ENCODE data around the gene AAK1. TPM values are rescaled to one million over a fixed set of nuclear protein-coding genes. Genes with fewer than 3 reads are reported as not detected.
"Not testable (repeated sequence)": the region's sequence is repeated elsewhere in the genome, so short reads cannot be mapped to it uniquely, and the experiment has no call there.

Gene AAK1
- total and polyA plus RNA-seq, 4 donors, result 6.9 to 95.6 (median 51.0) TPM

DNA sequence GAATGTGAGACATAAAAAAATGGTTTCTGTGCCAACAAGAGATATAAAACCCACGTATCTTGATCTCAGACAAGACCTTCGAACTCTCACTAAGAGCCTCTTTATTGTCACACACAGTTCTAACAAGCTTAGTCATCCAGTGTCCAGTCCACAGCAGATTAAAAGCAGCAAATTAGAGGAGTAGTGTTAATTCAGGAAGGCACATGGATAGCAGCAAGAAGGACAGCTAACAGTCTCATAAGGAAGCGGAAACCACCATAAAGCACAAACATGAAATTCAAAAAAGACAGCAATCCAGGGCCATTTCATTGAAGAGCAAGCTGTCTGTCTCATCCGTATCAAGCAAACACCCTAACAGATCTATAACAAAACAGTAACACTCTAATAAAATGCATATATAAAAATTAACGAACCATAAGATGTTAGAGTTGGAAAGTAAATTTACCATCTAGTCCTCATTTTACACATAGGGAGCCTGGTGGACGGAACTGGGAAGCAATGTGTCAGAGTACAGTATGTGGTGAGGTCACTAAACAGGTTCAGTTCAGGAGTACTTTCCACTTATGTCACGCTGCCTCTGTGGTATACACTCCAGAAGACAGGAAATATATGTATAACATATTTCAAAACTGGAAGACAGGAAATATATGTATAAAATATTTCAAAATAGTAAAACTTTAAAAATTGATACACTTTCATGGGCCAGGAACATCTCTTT is 18.3 kb downstream of the AAK1 start:
- no peak overlapping the region for H3K27ac ChIP-seq (ENCODE audit: low read depth in 1 of 2, low read length in 2 of 2)
- DNase-seq, result no peak
- no peaks in the 10 kb centered on the region for H3K4me1 ChIP-seq (ENCODE audit: control insufficient read depth in 1 of 2, insufficient read depth in 2 of 2, low read length in 2 of 2)
- H3K27me3 ChIP-seq (ENCODE audit: control insufficient read depth in 1 of 2, insufficient read depth in 2 of 2, low read length in 1 of 2), result no peaks in the 10 kb centered on the region
- no peak for ATAC-seq (ENCODE audit: low FRiP score)
- intact Hi-C loops (cut with DNase I), result no loop called here
- H3K9me3 ChIP-seq (ENCODE audit: control insufficient read depth, low read length), result no peaks in the 10 kb centered on the region
- 87 to 93% methylated on average over 7 of the region's 7 CpGs for WGBS, 2 donors
- H3K36me3 ChIP-seq (ENCODE audit: control insufficient read depth in 1 of 2, insufficient read depth in 2 of 2, low read length in 1 of 2), result no peaks in the 10 kb centered on the region
- no peak overlapping the region for H3K4me3 ChIP-seq (ENCODE audit: low read length in 2 of 2)

DNA sequence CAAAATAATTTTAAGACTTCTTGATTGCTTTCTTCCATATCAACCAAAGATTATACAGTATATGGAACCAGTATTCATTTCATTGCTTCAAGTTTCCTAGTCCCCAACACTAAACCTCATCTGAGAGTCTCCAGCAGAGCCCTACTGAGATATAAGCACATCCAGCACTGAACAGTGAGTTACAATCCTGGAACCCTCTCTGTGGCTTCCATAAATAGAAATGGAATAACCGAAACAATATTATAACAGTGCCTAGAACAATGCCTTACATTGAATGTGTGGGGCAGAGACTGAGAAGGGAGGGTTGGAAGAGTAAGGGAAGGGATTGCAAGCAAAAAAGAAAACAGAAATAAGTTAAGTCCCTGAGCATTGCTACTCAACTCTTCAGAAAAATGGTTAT is 18.9 kb downstream of the AAK1 start:
- DNase-seq (no peak), ATAC-seq (ENCODE audit: low FRiP score) (no peak)
- Histone ChIP-seq H3K9me3 (ENCODE audit: control insufficient read depth, low read length) (no peaks in the 10 kb centered on the region), H3K36me3 (ENCODE audit: control insufficient read depth in 1 of 2, insufficient read depth in 2 of 2, low read length in 1 of 2) (no peaks in the 10 kb centered on the region), H3K4me1 (ENCODE audit: control insufficient read depth in 1 of 2, insufficient read depth in 2 of 2, low read length in 2 of 2) (peaks cover 0 to 2% of the 10 kb centered on the region in 2 donors), H3K4me3 (ENCODE audit: low read length in 2 of 2) (no peak overlapping the region), H3K27ac (ENCODE audit: low read depth in 1 of 2, low read length in 2 of 2) (no peak overlapping the region), H3K27me3 (ENCODE audit: control insufficient read depth in 1 of 2, insufficient read depth in 2 of 2, low read length in 1 of 2) (no peaks in the 10 kb centered on the region)
- intact Hi-C loops (cut with DNase I), result no loop called here
- WGBS, 2 donors, result 42 to 57% methylated on average over 1 of the region's 1 CpG

DNA sequence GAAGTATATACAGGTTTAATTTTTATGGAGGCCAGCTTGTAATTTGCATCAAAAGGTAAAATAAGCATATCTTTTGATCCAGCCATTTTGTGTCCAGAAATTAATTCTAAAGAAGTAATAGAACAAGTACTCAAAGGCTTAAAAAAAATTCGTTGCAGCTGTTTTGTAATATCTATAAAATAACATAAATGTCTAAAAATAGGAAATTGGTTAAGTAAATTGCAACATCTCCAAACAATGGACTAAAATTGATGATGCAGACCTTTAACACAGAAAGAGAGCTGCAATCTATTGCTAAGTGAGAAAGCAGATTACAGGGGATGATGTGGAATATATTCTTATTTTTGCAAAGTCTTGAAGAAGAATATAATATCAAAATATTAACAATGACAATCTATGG is 19.4 kb downstream of the AAK1 start:
- H3K36me3 ChIP-seq (ENCODE audit: control insufficient read depth in 1 of 2, insufficient read depth in 2 of 2, low read length in 1 of 2), result no peaks in the 10 kb centered on the region

DNA sequence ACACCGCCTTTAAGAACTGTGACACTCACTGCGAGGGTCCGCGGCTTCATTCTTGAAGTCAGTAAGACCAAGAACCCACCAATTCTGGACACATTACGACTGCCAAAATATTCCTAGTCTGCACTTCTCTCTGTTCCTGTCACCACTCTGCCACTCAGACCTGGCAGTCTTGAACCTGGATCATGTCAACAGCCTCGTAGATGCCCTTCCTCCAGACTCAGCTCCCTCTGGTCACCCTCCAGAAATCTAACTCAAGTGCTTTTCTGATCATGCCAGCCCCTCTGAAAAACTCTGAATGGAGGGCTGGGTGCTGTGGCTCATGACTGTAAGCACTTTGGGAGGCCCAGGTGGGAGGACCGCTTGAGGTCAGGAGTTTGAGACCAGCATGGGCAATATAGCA is 20.3 kb downstream of the AAK1 start:
- no peak overlapping the region for H3K4me3 ChIP-seq (ENCODE audit: low read length in 2 of 2)
- H3K27ac ChIP-seq (ENCODE audit: low read depth in 1 of 2, low read length in 2 of 2), result no peak overlapping the region
- DNase-seq, result no peak
- intact Hi-C loops (cut with DNase I), result no loop called here
- no peaks in the 10 kb centered on the region for H3K9me3 ChIP-seq (ENCODE audit: control insufficient read depth, low read length)
- no peak for ATAC-seq (ENCODE audit: low FRiP score)
- 68 to 70% methylated on average over 7 of the region's 7 CpGs for WGBS, 2 donors
- no peaks in the 10 kb centered on the region for H3K36me3 ChIP-seq (ENCODE audit: control insufficient read depth in 1 of 2, insufficient read depth in 2 of 2, low read length in 1 of 2)
- no peaks in the 10 kb centered on the region for H3K27me3 ChIP-seq (ENCODE audit: control insufficient read depth in 1 of 2, insufficient read depth in 2 of 2, low read length in 1 of 2)
- H3K4me1 ChIP-seq (ENCODE audit: control insufficient read depth in 1 of 2, insufficient read depth in 2 of 2, low read length in 2 of 2), result peaks cover 2 to 3% of the 10 kb centered on the region in 2 donors

More for the DNA sequence above, 19.4 kb downstream of the AAK1 start:
- intact Hi-C loops (cut with DNase I), result no loop called here
- Histone ChIP-seq H3K27ac (ENCODE audit: low read depth in 1 of 2, low read length in 2 of 2) (no peak overlapping the region), H3K4me1 (ENCODE audit: control insufficient read depth in 1 of 2, insufficient read depth in 2 of 2, low read length in 2 of 2) (peaks cover 0 to 2% of the 10 kb centered on the region in 2 donors), H3K4me3 (ENCODE audit: low read length in 2 of 2) (no peak overlapping the region), H3K9me3 (ENCODE audit: control insufficient read depth, low read length) (no peaks in the 10 kb centered on the region), H3K27me3 (ENCODE audit: control insufficient read depth in 1 of 2, insufficient read depth in 2 of 2, low read length in 1 of 2) (no peaks in the 10 kb centered on the region)
- 41 to 45% methylated on average over 1 of the region's 1 CpG for WGBS, 2 donors
- ATAC-seq (ENCODE audit: low FRiP score) (no peak), DNase-seq (no peak)

DNA sequence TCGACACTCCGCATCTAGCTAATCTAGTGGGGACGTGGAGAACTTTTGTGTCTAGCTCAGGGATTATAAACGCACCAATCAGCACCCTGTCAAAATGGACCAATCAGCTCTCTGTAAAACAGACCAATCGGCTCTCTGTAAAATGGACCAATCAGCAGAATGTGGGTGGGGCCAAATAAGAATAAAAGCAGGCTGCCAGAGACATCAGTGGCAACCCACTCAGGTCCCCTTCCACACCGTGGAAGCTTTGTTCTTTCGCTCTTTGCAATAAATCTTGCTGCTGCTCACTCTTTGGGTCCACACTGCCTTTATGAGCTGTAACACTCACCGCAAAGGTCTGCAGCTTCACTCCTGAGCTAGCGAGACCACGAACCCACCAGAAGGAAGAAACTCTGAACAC is 20.7 kb downstream of the AAK1 start:
- DNase-seq; H3K4me1 ChIP-seq (ENCODE audit: control insufficient read depth in 1 of 2, insufficient read depth in 2 of 2, low read length in 2 of 2); H3K4me3 ChIP-seq (ENCODE audit: low read length in 2 of 2); H3K36me3 ChIP-seq (ENCODE audit: control insufficient read depth in 1 of 2, insufficient read depth in 2 of 2, low read length in 1 of 2); intact Hi-C loops (cut with DNase I); H3K27me3 ChIP-seq (ENCODE audit: control insufficient read depth in 1 of 2, insufficient read depth in 2 of 2, low read length in 1 of 2); ATAC-seq (ENCODE audit: low FRiP score); H3K27ac ChIP-seq (ENCODE audit: low read depth in 1 of 2, low read length in 2 of 2); H3K9me3 ChIP-seq (ENCODE audit: control insufficient read depth, low read length): not testable (repeated sequence)
- WGBS, 2 donors, result 95 to 96% methylated on average over 10 of the region's 10 CpGs

DNA sequence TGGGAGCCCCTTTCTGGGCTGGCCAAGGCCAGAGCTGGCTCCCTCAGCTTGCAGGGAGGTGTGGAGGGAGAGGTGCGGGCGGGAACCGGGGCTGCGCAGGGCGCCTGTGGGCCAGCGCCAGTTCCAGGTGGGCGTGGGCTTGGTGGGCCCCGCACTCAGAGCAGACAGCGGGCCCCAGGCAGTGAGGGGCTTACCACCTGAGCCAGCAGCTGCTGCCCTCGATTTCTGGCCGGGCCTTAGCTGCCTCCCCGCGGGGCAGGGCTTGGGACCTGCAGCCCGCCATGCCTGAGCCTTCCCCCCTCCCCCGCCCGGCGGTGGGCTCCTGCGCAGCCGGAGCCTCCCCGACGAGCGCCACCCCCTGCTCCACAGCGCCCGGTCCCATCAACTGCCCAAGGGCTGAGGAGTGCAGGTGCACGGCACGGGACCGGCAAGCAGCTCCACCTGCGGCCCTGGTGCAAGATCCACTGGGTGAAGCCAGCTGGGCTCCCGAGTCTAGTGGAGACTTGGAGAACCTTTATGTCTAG is 21.5 kb downstream of the AAK1 start:
- H3K9me3 ChIP-seq (ENCODE audit: control insufficient read depth, low read length); ATAC-seq (ENCODE audit: low FRiP score); H3K4me3 ChIP-seq (ENCODE audit: low read length in 2 of 2); H3K36me3 ChIP-seq (ENCODE audit: control insufficient read depth in 1 of 2, insufficient read depth in 2 of 2, low read length in 1 of 2); H3K27me3 ChIP-seq (ENCODE audit: control insufficient read depth in 1 of 2, insufficient read depth in 2 of 2, low read length in 1 of 2); H3K27ac ChIP-seq (ENCODE audit: low read depth in 1 of 2, low read length in 2 of 2); intact Hi-C loops (cut with DNase I); H3K4me1 ChIP-seq (ENCODE audit: control insufficient read depth in 1 of 2, insufficient read depth in 2 of 2, low read length in 2 of 2); DNase-seq: not testable (repeated sequence)
- 96 to 98% methylated on average over 21 to 29 of the region's 29 CpGs for WGBS, 2 donors

DNA sequence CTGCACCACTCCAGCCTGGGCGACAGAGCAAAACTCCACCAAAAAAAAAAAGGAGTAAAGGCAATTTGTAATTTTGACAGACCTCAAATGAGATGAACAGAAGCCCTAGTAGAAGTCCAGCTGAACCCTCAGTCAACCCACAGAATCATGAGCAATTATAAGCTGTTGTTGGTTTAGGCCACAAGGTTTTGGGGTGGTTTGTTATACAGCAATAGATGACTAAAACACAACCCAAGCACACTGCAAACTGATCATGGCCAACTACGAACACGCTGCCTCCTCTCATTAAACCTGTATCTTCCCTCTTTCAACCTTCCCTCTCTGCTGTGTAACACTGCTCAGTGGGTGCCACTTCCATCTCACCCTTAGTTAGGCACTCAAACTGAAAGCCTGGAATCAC is 22.1 kb downstream of the AAK1 start:
- ATAC-seq (ENCODE audit: low FRiP score) (no peak), DNase-seq (no peak)
- 97 to 100% methylated on average over 3 of the region's 3 CpGs for WGBS, 2 donors
- Histone ChIP-seq H3K4me3 (ENCODE audit: low read length in 2 of 2) (no peak overlapping the region), H3K4me1 (ENCODE audit: control insufficient read depth in 1 of 2, insufficient read depth in 2 of 2, low read length in 2 of 2) (peaks cover 2 to 5% of the 10 kb centered on the region in 2 donors), H3K27me3 (ENCODE audit: control insufficient read depth in 1 of 2, insufficient read depth in 2 of 2, low read length in 1 of 2) (no peaks in the 10 kb centered on the region), H3K36me3 (ENCODE audit: control insufficient read depth in 1 of 2, insufficient read depth in 2 of 2, low read length in 1 of 2) (no peaks in the 10 kb centered on the region), H3K9me3 (ENCODE audit: control insufficient read depth, low read length) (no peaks in the 10 kb centered on the region), H3K27ac (ENCODE audit: low read depth in 1 of 2, low read length in 2 of 2) (no peak overlapping the region)
- intact Hi-C loops (cut with DNase I), result no loop called here

DNA sequence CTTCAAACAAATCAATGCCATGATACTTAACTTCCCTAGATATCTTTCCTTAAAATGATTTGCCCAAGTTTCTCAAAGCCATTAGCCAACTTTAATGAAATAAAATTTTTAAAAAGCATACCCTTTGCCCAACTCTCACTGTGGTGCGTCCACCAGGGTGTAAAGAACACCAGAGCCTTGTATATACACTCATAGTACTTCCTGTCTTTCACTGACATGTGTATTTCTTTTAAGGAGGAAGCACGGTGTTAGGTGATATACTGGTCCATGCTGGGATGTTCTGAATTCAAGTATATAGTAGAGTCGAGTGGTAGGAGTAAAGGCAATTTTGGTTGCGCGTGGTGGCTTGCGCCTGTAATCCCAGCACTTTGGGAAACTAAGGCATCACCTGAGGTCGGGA is 22.7 kb downstream of the AAK1 start:
- H3K4me3 ChIP-seq (ENCODE audit: low read length in 2 of 2), result no peak overlapping the region
- no peaks in the 10 kb centered on the region for H3K36me3 ChIP-seq (ENCODE audit: control insufficient read depth in 1 of 2, insufficient read depth in 2 of 2, low read length in 1 of 2)
- DNase-seq (no peak), ATAC-seq (ENCODE audit: low FRiP score) (no peak)
- H3K27ac ChIP-seq (ENCODE audit: low read depth in 1 of 2, low read length in 2 of 2), result no peak overlapping the region
- no peaks in the 10 kb centered on the region for H3K27me3 ChIP-seq (ENCODE audit: control insufficient read depth in 1 of 2, insufficient read depth in 2 of 2, low read length in 1 of 2)
- intact Hi-C loops (cut with DNase I), result no loop called here
- H3K4me1 ChIP-seq (ENCODE audit: control insufficient read depth in 1 of 2, insufficient read depth in 2 of 2, low read length in 2 of 2), result peaks cover 2 to 5% of the 10 kb centered on the region in 2 donors
- H3K9me3 ChIP-seq (ENCODE audit: control insufficient read depth, low read length), result no peaks in the 10 kb centered on the region
- 97 to 98% methylated on average over 7 of the region's 7 CpGs for WGBS, 2 donors

DNA sequence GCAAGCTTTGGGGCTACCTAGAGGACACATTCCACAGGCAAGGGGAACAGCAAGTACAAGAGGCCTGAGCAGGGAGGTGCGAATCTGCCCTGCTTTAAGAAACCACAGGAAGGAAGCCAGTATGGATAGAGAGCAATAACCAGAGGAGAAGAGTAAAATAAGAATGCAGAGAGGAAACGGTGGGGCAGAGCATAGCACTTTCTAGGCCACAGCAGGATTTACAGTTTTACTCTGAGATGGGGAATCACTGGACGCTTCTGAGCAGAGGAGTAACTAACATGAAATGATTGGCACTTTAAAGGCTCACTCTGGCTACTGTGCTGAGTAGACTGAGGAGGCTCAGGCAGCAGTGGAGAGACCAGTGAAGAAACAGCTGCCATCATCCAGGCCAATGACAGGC is 23.8 kb downstream of the AAK1 start:
- Histone ChIP-seq H3K9me3 (ENCODE audit: control insufficient read depth, low read length) (no peaks in the 10 kb centered on the region), H3K4me1 (ENCODE audit: control insufficient read depth in 1 of 2, insufficient read depth in 2 of 2, low read length in 2 of 2) (peaks cover 2 to 5% of the 10 kb centered on the region in 2 donors), H3K27ac (ENCODE audit: low read depth in 1 of 2, low read length in 2 of 2) (no peak overlapping the region), H3K27me3 (ENCODE audit: control insufficient read depth in 1 of 2, insufficient read depth in 2 of 2, low read length in 1 of 2) (no peaks in the 10 kb centered on the region), H3K4me3 (ENCODE audit: low read length in 2 of 2) (no peak overlapping the region), H3K36me3 (ENCODE audit: control insufficient read depth in 1 of 2, insufficient read depth in 2 of 2, low read length in 1 of 2) (no peaks in the 10 kb centered on the region)
- WGBS, 2 donors, result 65 to 73% methylated on average over 3 of the region's 3 CpGs
- DNase-seq (no peak), ATAC-seq (ENCODE audit: low FRiP score) (no peak)
- intact Hi-C loops (cut with DNase I), result no loop called here
